Esophagus muscularis mucosa (tissue), 4 donors: ENCODE data around the gene GALE.

Experiments used
- CTCF ChIP-seq, 3 experiments: fragments of 200-600 bp in 2 of 3; fragments of 450-650 bp in 1 of 3; sonication (generic) in 2 of 3; IDR thresholded peaks; one replicate each; pipeline ENCODE4 v1.5.1; 2017 to 2019; ENCODE audit warnings: antibody characterized with exemption in 3 of 3, mild to moderate bottlenecking in 2 of 3, moderate library complexity in 1 of 3
- EP300 ChIP-seq: sonication (generic); formaldehyde crosslinking; IDR thresholded peaks from one replicate; pipeline ENCODE4 v1.6.1; 2017; ENCODE audit warnings: antibody characterized with exemption
- POLR2A ChIP-seq: fragments of 450-650 bp; IDR thresholded peaks from one replicate; pipeline ENCODE4 v1.6.1; 2017; ENCODE audit warnings: antibody characterized with exemption, moderate library complexity, mild to moderate bottlenecking, low read depth
- POLR2AphosphoS5 ChIP-seq, 2 donors: sonication (generic); formaldehyde crosslinking; IDR thresholded peaks; one replicate each; pipeline ENCODE4 v1.6.1; 2017; ENCODE audit warnings: antibody characterized with exemption in 2 of 2

GRCh38 chr1:23836037-23836436 lies 35.5 kb upstream of the GALE start:
- TF ChIP-seq POLR2A (no peak), CTCF (IDR thresholded peaks at IDR 0.05) (no peak), POLR2AphosphoS5 (IDR thresholded peaks at IDR 0.05) (no peak), EP300 (no peak)
